ENCODE data around the gene CYB5R3.
A peak's percentile ranks its signal among the peaks of the same experiment; 100 is the strongest.
"Not testable (repeated sequence)": the region's sequence is repeated elsewhere in the genome, so short reads cannot be mapped to it uniquely, and the experiment has no call there.

CYB5R3 gene

DNA sequence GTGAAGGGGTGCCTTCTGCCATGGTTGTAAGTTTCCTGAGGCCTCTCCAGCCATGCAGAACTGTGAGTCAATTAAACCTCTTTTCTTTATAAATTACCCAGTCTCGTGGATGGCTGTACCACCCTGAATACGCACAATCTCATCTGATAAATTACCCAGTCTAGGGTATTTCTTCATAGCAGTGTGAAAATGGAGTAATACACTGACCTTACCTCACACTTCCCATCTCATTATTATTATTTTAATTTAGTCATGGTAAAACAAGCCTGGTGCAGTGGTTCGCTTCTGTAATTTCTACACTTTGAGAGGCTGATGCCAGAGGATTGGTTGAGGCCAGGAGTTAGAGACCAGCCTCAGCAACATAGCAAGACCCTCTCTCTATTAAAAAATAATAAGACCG is 30.5 kb upstream of the CYB5R3 start:
- peak overlapping the region; percentile 71 for H3K27ac ChIP-seq
- DNase-seq (ENCODE audit: low read depth, low spot score) = no peak

DNA sequence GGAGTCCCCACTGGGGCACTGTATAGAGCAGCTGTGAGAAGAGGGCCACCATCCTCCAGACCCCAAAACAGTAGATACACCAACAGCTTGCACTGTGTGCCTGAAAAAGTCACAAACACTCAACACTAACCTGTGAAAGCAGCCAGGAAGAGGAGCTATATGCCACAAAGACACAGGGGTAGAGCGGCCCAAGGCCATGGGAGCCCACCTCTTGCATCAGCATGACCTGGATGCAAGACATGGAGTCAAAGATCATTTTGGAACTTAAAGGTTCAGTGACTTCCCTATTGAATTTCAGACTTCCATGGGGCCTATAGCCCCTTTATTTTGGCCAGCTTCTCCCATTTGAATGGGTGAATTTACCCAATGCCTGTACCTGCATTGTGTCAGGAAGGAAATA is 29.7 kb upstream of the CYB5R3 start:
- no peak for DNase-seq (ENCODE audit: low read depth, low spot score)
- H3K27ac ChIP-seq = no peak overlapping the region

GRCh38 chr22:42677936-42678335 is 28.7 kb upstream of the CYB5R3 start:
- not testable (repeated sequence) for DNase-seq (ENCODE audit: low read depth, low spot score); H3K27ac ChIP-seq

GRCh38 chr22:42676059-42676607 is 26.9 kb upstream of the CYB5R3 start:
- DNase-seq (ENCODE audit: low read depth, low spot score) = no peak
- no peak overlapping the region for H3K27ac ChIP-seq

DNA sequence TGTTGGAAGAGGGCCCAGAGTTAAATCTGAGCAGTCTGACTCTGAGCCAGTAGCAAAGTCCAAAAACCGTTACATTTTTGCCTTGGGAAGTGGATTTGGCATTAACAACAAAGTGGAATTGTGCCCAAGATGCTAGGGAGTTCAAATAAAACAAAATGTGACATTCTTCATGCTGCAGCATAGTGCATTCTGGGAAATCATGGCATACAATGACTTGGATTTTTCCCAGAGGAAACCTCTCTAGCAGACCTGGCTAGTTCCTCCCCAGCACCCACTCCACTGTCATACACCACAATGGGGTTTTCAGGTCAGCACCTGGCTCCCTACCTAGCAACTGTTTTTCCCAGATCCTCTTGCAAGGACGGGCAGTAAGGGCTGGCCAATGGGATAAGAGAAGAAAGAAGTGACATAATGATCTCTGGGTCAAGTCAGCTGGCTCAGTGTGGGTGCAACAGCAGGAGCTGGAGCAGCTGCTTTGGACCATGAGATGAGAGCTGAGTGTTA is 24.8 kb upstream of the CYB5R3 start:
- no peak for DNase-seq (ENCODE audit: low read depth, low spot score)

DNA sequence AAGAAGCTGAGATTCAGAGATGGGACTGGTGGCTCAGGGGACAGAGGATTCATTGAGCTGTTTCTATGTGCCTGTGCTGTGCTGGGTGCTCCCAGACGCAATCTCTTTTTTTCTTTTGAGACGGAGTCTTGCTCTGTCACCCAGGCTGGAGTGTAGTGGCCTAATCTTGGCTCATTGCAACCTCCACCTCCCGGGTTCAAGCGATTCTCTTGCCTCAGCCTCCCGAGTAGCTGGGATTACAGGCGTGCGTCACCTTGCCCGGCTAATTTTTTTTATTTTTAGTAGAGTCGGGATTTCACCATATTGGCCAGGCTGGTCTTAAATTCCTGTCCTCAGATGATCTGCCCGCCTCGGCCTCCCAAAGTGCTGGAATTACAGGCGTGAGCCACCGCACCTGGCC is 23.9 kb upstream of the CYB5R3 start:
- not testable (repeated sequence) for H3K27ac ChIP-seq; DNase-seq (ENCODE audit: low read depth, low spot score)

More for the DNA sequence above, 24.8 kb upstream of the CYB5R3 start:
- H3K27ac ChIP-seq = no peak overlapping the region

DNA sequence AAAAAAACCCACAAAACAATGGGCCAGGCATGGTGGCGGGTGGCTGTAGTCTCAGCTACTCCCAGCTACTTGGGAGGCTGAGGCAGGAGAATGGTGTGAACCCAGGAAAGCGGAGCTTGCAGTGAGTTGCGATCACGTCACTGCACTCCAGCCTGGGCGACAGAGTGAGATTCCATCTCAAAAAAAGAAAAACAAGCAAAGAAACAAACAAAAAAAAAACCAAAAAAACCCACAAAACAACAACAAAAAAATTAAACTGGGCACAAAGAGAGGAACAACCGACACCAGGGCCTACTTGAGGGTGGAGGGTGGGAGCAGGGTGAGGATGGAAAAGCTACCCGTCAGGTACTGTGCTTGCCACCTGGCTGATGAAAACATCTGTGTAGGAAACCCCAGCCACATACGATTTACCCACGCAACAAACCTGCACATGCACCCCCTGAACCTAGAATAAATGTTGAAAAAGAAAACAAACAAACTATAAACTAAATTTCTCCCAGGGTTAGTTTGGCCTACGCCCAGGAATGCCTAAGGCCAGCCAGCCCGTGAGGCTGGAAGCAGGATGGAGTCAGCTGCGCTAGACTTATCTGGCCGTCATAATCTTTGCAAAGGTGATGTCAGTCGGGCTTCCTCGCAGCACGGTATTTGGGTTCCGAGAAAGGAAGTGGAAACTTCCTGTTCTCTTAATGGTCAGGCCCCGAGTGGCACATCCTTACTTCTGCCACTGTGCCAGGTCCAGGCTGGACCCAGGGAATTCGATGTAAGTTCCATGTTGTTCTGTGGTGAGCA is 21.9 kb upstream of the CYB5R3 start:
- DNase-seq (ENCODE audit: low read depth, low spot score) = no peak
- H3K27ac ChIP-seq = peak overlapping the region; percentile 53

- no peak for DNase-seq (ENCODE audit: low read depth, low spot score)
- H3K27ac ChIP-seq = no peak overlapping the region
Measured at GRCh38 chr22:42670046-42670445, 20.9 kb upstream of the CYB5R3 start.

DNA sequence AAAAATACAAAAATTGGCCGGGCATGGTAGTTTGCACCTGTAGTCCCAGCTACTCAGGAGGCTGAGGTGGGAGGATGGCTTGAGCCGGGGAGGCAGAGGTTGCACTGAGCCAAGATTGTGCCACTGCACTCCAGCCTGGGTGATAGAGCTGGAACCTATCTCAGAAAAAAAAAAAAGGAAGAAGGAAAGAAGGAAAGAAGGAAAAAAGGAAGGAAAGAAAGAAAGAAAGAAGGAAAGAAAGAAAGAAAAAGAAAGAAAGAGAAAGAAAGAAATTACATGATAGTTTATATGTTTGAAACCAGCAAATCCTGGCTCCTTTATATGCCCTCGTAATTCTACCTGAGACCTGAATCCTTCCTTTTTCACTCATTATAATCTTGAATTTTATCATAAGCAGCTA is 17.2 kb upstream of the CYB5R3 start:
- DNase-seq (ENCODE audit: low read depth, low spot score); H3K27ac ChIP-seq: not testable (repeated sequence)

DNA sequence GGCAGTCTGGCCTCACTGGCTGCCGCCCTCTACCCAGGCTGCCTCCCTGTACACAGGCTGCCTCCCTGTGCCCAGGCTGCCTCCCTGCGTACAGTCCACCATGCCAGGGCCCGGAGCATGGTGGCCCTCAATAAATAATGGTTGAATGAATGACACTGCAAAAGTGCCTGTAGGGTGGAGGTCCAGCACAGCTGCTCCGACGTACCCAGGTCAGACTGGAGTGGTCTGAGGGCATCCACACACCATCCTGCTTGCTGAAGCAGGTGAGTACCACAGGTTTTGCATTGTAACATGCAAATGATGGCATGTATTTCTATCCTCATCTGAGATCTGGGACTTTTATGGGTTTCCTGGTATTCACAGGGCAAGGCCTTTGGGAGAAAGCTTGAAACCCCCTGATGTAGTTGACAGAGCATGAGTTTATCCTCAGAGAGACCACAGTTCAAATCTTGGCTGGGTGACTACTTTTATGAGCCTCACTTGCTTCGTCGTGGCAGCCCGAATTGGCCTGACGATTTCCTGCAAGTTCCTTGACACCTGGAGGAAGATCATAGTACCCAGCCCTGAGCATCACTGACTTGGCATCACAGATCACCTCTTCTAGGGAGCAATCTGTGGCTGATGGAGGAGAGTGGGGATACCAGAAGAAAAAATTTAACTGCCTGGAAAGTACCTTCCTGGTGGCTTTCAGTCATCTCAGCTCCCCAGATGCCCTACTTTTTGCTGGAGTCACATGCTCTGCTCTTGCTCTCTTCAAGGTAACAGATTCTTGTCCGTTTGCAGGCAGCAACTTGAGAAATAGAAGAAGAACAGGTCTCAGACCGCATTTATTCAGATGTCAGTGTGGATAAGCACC is 16.0 kb upstream of the CYB5R3 start:
- no peak for DNase-seq (ENCODE audit: low read depth, low spot score)
- H3K27ac ChIP-seq = no peak overlapping the region

- H3K27ac ChIP-seq = no peak overlapping the region
- no peak for DNase-seq (ENCODE audit: low read depth, low spot score)
Measured at GRCh38 chr22:42661985-42662831, 13.0 kb upstream of the CYB5R3 start.

DNA sequence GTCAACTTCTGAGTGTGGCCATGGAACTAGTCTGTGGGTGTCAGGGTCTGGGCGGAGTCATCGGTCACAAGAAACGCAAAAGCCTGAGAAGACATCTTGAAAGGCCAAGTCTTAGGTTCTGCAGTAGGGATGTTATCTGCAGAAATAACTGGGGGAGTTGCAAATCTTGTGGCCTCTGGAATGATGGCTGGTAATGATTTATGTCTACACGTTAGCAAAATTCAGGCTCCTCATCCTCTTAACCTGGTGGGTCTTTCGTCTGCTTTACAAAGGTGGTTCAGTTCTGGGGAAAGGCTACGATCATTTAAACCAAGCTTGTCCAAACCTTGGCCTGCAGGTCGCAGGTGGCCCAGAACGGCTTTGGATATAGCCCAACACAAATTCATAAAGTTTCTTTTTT is 7.4 kb upstream of the CYB5R3 start:
- no peak overlapping the region for H3K27ac ChIP-seq
- DNase-seq (ENCODE audit: low read depth, low spot score) = no peak

- DNase-seq (ENCODE audit: low read depth, low spot score) = no peak
- H3K27ac ChIP-seq = no peak overlapping the region
Measured at GRCh38 chr22:42655693-42656092, 6.5 kb upstream of the CYB5R3 start.

- DNase-seq (ENCODE audit: low read depth, low spot score) = no peak
- H3K27ac ChIP-seq = no peak overlapping the region
Measured at GRCh38 chr22:42654436-42655073, 5.4 kb upstream of the CYB5R3 start.

DNA sequence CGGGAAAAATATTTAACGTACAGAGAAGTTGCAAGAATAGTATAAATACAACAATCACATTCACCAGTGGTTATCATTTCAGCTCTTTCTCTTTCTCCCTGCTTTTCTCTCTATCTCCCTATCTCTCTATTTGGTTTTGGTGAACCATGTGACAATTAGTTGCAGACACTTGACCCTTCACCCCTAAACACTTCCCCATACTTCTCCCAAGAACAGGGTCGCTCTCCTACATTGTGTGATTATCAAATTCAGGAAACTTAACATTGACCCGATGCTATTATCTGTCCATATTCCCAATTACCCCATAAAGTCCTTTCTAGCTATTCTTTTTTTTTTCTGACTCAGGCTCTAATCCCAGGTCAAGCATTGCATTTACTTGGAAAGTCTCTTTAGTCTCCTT is 4.8 kb upstream of the CYB5R3 start:
- DNase-seq (ENCODE audit: low read depth, low spot score) = no peak
- no peak overlapping the region for H3K27ac ChIP-seq

DNA sequence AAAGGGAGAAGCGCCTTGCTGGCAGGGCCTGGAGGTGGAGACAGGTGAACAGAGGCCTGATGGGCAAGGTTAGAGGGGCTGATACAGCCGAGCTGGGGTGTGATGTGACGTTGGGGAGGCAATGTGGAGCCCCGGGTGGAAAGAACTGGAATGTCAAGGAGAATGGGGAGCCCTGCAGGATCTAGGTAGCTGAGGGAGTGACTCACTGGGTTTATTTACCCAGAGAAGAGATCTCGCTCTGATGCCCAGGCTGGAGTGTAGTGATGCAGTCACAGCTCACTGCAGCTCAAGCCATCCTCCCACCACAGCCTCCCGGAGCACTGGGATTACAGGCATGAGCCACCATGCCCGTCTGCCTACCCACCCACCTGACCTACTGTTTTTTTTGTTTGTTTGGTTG is 1.9 kb upstream of the CYB5R3 start:
- no peak overlapping the region for H3K27ac ChIP-seq
- no peak for DNase-seq (ENCODE audit: low read depth, low spot score)

GRCh38 chr22:42648368-42649245 is 585 bp downstream of the CYB5R3 start:
- peak overlapping the region; percentile 73 for H3K27ac ChIP-seq
- DNase-seq (ENCODE audit: low read depth, low spot score) = no peak

DNA sequence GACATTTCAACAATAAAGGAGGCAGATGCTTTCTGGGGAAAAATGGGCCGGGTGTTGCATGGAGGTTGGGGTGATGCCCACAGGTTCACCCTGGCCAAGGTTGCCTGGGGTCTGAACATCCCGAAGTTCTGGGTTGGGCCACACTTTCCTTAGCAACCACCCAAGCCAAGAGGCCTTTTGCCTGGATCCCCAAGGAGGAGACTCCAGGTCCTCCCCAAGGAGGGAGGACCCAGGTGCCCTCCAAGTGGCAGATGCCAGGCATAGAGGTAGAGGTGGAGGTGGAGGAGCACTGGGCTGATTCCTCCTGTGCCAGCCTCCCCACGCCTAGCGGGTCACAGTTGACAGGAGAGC is 1.2 kb downstream of the CYB5R3 start:
- no peak overlapping the region for H3K27ac ChIP-seq
- DNase-seq (ENCODE audit: low read depth, low spot score) = no peak
